OCI-LY7 (cell line): ENCODE measurements around the gene NXN. TPM values are rescaled to one million over a fixed set of nuclear protein-coding genes. Genes with fewer than 3 reads are reported as not detected.
A peak's percentile ranks its signal among the peaks of the same experiment; 100 is the strongest.

Source experiments
- BruUV-seq: library from RNA; stranded (reverse); fragments of 400-500 nt; replicated peaks from 2 replicates; lab custom pipeline; 2021; lab: Mats Ljungman, UMichigan
- CTCF ChIA-PET: fragments of 300-600 bp; sonication (Branson Sonifier 250); formaldehyde crosslinking; loops from one replicate; lab custom pipeline; 2022; ENCODE audit warnings: antibody characterized with exemption; ENCODE audit not compliant: unreplicated experiment; lab: Charles Lee
- POLR2A ChIA-PET: fragments of 300-600 bp; sonication (Branson Sonifier 250); formaldehyde crosslinking; loops from one replicate; lab custom pipeline; 2022; ENCODE audit warnings: antibody characterized with exemption; lab: Charles Lee
- DNase-seq: peaks from one replicate; pipeline ENCODE4 v3.0.0-alpha.2; 2015; ENCODE audit warnings: low spot score
- H2AFZ ChIP-seq: fragments of 200-600 bp; sonication (generic), shearing (Covaris generic); 2 replicates; pipeline ENCODE4 v1.6.1; 2014; ENCODE audit warnings: mild to moderate bottlenecking, antibody characterized with exemption, low read length, moderate library complexity
- H3K27ac ChIP-seq: fragments of 200-600 bp; sonication (generic); 2 replicates; pipeline ENCODE4 v1.5.1; 2014; ENCODE audit warnings: mixed run types, low read depth, mild to moderate bottlenecking, moderate library complexity, low read length, inconsistent platforms; ENCODE audit not compliant: poor library complexity, severe bottlenecking
- H3K36me3 ChIP-seq: fragments of 200-600 bp; sonication (generic); 2 replicates; pipeline ENCODE4 v1.6.1; 2014; ENCODE audit warnings: mild to moderate bottlenecking, antibody characterized with exemption, low read length, moderate library complexity, mixed read lengths; ENCODE audit not compliant: insufficient read depth
- H3K4me1 ChIP-seq: fragments of 200-600 bp; sonication (generic); 2 replicates; pipeline ENCODE4 v1.5.1; 2014; ENCODE audit warnings: mild to moderate bottlenecking, low read length; ENCODE audit not compliant: insufficient read depth, poor library complexity, severe bottlenecking
- H3K4me2 ChIP-seq: fragments of 200-600 bp; sonication (generic); 2 replicates; pipeline ENCODE4 v1.6.1; 2014; ENCODE audit warnings: mild to moderate bottlenecking, low read length
- H3K4me3 ChIP-seq: fragments of 200-600 bp; sonication (generic); 2 replicates; pipeline ENCODE4 v1.5.1; 2014; ENCODE audit warnings: mild to moderate bottlenecking, low read depth, low read length; ENCODE audit not compliant: poor library complexity, severe bottlenecking
- H3K79me2 ChIP-seq: fragments of 200-600 bp; sonication (generic); 2 replicates; pipeline ENCODE4 v1.6.1; 2016; ENCODE audit warnings: low read depth, mild to moderate bottlenecking, low read length, moderate library complexity, mixed read lengths; ENCODE audit not compliant: insufficient read depth
- H3K9me2 ChIP-seq: fragments of 200-600 bp; sonication (generic); 2 replicates; pipeline ENCODE4 v1.6.1; 2016; ENCODE audit warnings: mild to moderate bottlenecking, low read length, mixed read lengths; ENCODE audit not compliant: insufficient read depth
- H3K9me3 ChIP-seq: fragments of 200-600 bp; sonication (generic); 2 replicates; pipeline ENCODE4 v1.6.1; 2014; ENCODE audit warnings: mild to moderate bottlenecking, mixed run types, low read length, mixed read lengths
- H4K20me1 ChIP-seq: fragments of 200-600 bp; sonication (generic); 2 replicates; pipeline ENCODE4 v1.6.1; 2014; ENCODE audit warnings: mild to moderate bottlenecking, antibody characterized with exemption, low read length, moderate library complexity, mixed read lengths; ENCODE audit not compliant: insufficient read depth
- CTCF ChIP-seq: fragments of 200-600 bp; sonication (generic); conservative IDR thresholded peaks from 2 replicates; pipeline ENCODE4 v1.5.1; 2014; ENCODE audit warnings: mild to moderate bottlenecking, antibody characterized with exemption, low read length, moderate library complexity, mixed read lengths
- EZH2phosphoT487 ChIP-seq: fragments of 200-600 bp; sonication (generic); IDR thresholded peaks from 2 replicates; pipeline ENCODE4 v1.6.1; 2018; ENCODE audit warnings: low read depth, borderline replicate concordance, mild to moderate bottlenecking, mixed run types, antibody characterized with exemption, low read length, moderate library complexity, mixed read lengths
- intact Hi-C: fragments of 100-400 bp; cut with micrococcal nuclease; formaldehyde crosslinking; loops from one replicate; pipeline ENCODE4 v1.10.0; 2022; ENCODE audit not compliant: unreplicated experiment
- total RNA-seq, 2 experiments: library from RNA; depleted of rRNA in 1 of 2; stranded (reverse); fragments of >200 nt in 1 of 2; shearing (Covaris generic) in 1 of 2; gene quantifications; 2 replicates each; pipeline ENCODE4 v1.2.3, GENCODE V29; 2014 to 2022

NXN gene
- total RNA-seq, 2 experiments from 2014 or later, result 1.3 to 2.8 TPM

GRCh38 chr17:986322-986929, 6.8 kb upstream of the NXN start:
- no peak overlapping the region for H3K4me3 ChIP-seq
- H2AFZ ChIP-seq, result no peak overlapping the region
- H3K4me1 ChIP-seq, result peaks cover 1% of the 10 kb centered on the region
- no peaks in the 10 kb centered on the region for H3K9me2 ChIP-seq
- H3K79me2 ChIP-seq, result no peaks in the 10 kb centered on the region
- POLR2A ChIA-PET, result no interaction called here
- DNase-seq, result no peak
- H4K20me1 ChIP-seq, result no peaks in the 10 kb centered on the region
- TF ChIP-seq EZH2phosphoT487 (no peak), CTCF (no peak)
- no peak overlapping the region for H3K4me2 ChIP-seq
- CTCF ChIA-PET, result no interaction called here
- no peaks in the 10 kb centered on the region for H3K9me3 ChIP-seq
- no peak overlapping the region for H3K27ac ChIP-seq
- H3K36me3 ChIP-seq, result no peaks in the 10 kb centered on the region
- intact Hi-C loops, result no loop called here
- BruUV-seq, result no TSS peak

- Histone ChIP-seq H3K9me3 (no peaks in the 10 kb centered on the region), H3K4me3 (no peak overlapping the region), H4K20me1 (no peaks in the 10 kb centered on the region), H3K9me2 (no peaks in the 10 kb centered on the region), H3K36me3 (no peaks in the 10 kb centered on the region), H3K79me2 (no peaks in the 10 kb centered on the region), H3K27ac (no peak overlapping the region), H3K4me1 (peaks cover 17% of the 10 kb centered on the region), H2AFZ (no peak overlapping the region), H3K4me2 (no peak overlapping the region)
- DNase-seq, result no peak
- POLR2A ChIA-PET, result no interaction called here
- TF ChIP-seq EZH2phosphoT487 (no peak), CTCF (no peak)
- CTCF ChIA-PET, result no interaction called here
- no TSS peak for BruUV-seq
- intact Hi-C loops, result no loop called here
These were observed 4.3 kb upstream of the NXN start for GRCh38 chr17:983921-984320.

- no peaks in the 10 kb centered on the region for H4K20me1 ChIP-seq
- H3K36me3 ChIP-seq, result no peaks in the 10 kb centered on the region
- no peak for TF ChIP-seq EZH2phosphoT487
- TF ChIP-seq CTCF, result peak; percentile 28; the same call in 1 of the 2 replicates
- peak overlapping the region; percentile 67 for H3K27ac ChIP-seq
- no TSS peak for BruUV-seq
- no peak for DNase-seq
- H3K9me3 ChIP-seq, result no peaks in the 10 kb centered on the region
- no peaks in the 10 kb centered on the region for H3K9me2 ChIP-seq
- CTCF ChIA-PET, result interaction anchor here (1.2 kb wide), 1 partner anchor 13 kb away, joined by 3 read pairs; no protein-coding TSS in a partner anchor
- intact Hi-C loops, result loop anchor here (1.0 to 2.0 kb wide), 5 partner anchors 15 to 569 kb away; no protein-coding TSS in a partner anchor
- H3K4me3 ChIP-seq, result no peak overlapping the region
- H3K4me2 ChIP-seq, result peak overlapping the region; percentile 35; the same call in 1 of the 2 replicates
- no peaks in the 10 kb centered on the region for H3K79me2 ChIP-seq
- H3K4me1 ChIP-seq, result peaks cover 17% of the 10 kb centered on the region
- peak overlapping the region; percentile 37; the same call in 1 of the 2 replicates for H2AFZ ChIP-seq
- POLR2A ChIA-PET, result no interaction called here
These were observed 1.7 kb upstream of the NXN start for GRCh38 chr17:981292-981658.
